ENCODE results near the gene CDH26.

The CDH26 gene

GRCh38 chr20:60058879-60059278, 100.7 kb downstream of the CDH26 start:
- DNase-seq, result no peak
- Mint-ChIP-seq H3K27me3 (no peaks in the 10 kb centered on the region), H3K4me3 (peak overlapping the region; percentile 18), H3K27ac (peak overlapping the region; percentile 88), H3K36me3 (ENCODE audit: low read depth) (no peaks in the 10 kb centered on the region), H3K4me1 (ENCODE audit: low read depth) (peaks cover 50% of the 10 kb centered on the region), H3K9me3 (no peaks in the 10 kb centered on the region)

GRCh38 chr20:60060006-60060557, 101.9 kb downstream of the CDH26 start:
- Mint-ChIP-seq H3K9me3 (no peaks in the 10 kb centered on the region), H3K36me3 (ENCODE audit: low read depth) (no peaks in the 10 kb centered on the region), H3K4me1 (ENCODE audit: low read depth) (peaks cover 49% of the 10 kb centered on the region), H3K4me3 (no peak overlapping the region), H3K27ac (no peak overlapping the region), H3K27me3 (no peaks in the 10 kb centered on the region)
- DNase-seq, result no peak

GRCh38 chr20:60060593-60060992, 102.4 kb downstream of the CDH26 start:
- H3K27me3 Mint-ChIP-seq, result no peaks in the 10 kb centered on the region
- H3K36me3 Mint-ChIP-seq (ENCODE audit: low read depth), result no peaks in the 10 kb centered on the region
- DNase-seq, result no peak
- peaks cover 44% of the 10 kb centered on the region for H3K4me1 Mint-ChIP-seq (ENCODE audit: low read depth)
- H3K4me3 Mint-ChIP-seq, result no peak overlapping the region
- no peaks in the 10 kb centered on the region for H3K9me3 Mint-ChIP-seq
- H3K27ac Mint-ChIP-seq, result no peak overlapping the region

- no peak for DNase-seq
- H3K36me3 Mint-ChIP-seq (ENCODE audit: low read depth), result no peaks in the 10 kb centered on the region
- H3K27ac Mint-ChIP-seq, result no peak overlapping the region
- no peaks in the 10 kb centered on the region for H3K27me3 Mint-ChIP-seq
- no peaks in the 10 kb centered on the region for H3K9me3 Mint-ChIP-seq
- peaks cover 25% of the 10 kb centered on the region for H3K4me1 Mint-ChIP-seq (ENCODE audit: low read depth)
- H3K4me3 Mint-ChIP-seq, result no peak overlapping the region
Measured at GRCh38 chr20:60062431-60063047, 104.3 kb downstream of the CDH26 start.

GRCh38 chr20:60063048-60063451, 104.8 kb downstream of the CDH26 start:
- no peak overlapping the region for H3K4me3 Mint-ChIP-seq
- H3K27ac Mint-ChIP-seq, result no peak overlapping the region
- DNase-seq, result no peak
- H3K27me3 Mint-ChIP-seq, result no peaks in the 10 kb centered on the region
- no peaks in the 10 kb centered on the region for H3K36me3 Mint-ChIP-seq (ENCODE audit: low read depth)
- H3K9me3 Mint-ChIP-seq, result no peaks in the 10 kb centered on the region
- H3K4me1 Mint-ChIP-seq (ENCODE audit: low read depth), result peaks cover 20% of the 10 kb centered on the region

- H3K9me3 Mint-ChIP-seq, result no peaks in the 10 kb centered on the region
Measured at GRCh38 chr20:60063739-60064380, 105.6 kb downstream of the CDH26 start.

More at GRCh38 chr20:60063739-60064380, 105.6 kb downstream of the CDH26 start:
- peaks cover 14% of the 10 kb centered on the region for H3K4me1 Mint-ChIP-seq (ENCODE audit: low read depth)
- no peaks in the 10 kb centered on the region for H3K27me3 Mint-ChIP-seq
- H3K4me3 Mint-ChIP-seq, result no peak overlapping the region
- no peaks in the 10 kb centered on the region for H3K36me3 Mint-ChIP-seq (ENCODE audit: low read depth)
- DNase-seq, result no peak
- H3K27ac Mint-ChIP-seq, result no peak overlapping the region

Measured in activated T-cell treated with anti-CD3 and anti-CD28 coated beads, Interleukin-2, amount 50 U/mL, for 24 hours (primary cell).